ENCODE data around the gene AGPAT1. TPM values are rescaled to one million over a fixed set of nuclear protein-coding genes. Genes with fewer than 3 reads are reported as not detected.

The AGPAT1 gene
- total and polyA plus RNA-seq, 2 experiments from 2014 or later = 39.8 to 82.1 TPM

- TF ChIP-seq ZNF462 (CRISPR knock-in tag; IDR thresholded peaks at IDR 0.05) (no peak), NANOG (IDR thresholded peaks at IDR 0.05; ENCODE audit: borderline replicate concordance) (no peak), POLR2AphosphoS5 (IDR thresholded peaks at IDR 0.05; ENCODE audit: low read depth) (no peak), ZNF331 (CRISPR knock-in tag; IDR thresholded peaks at IDR 0.05; ENCODE audit: low read depth) (no peak), STAT1 (IDR thresholded peaks at IDR 0.05; ENCODE audit: unreplicated experiment) (no peak)
Measured at GRCh38 chr6:32216285-32216684, 40.4 kb upstream of the AGPAT1 start (continued).

- ATAC-seq (no peak), DNase-seq (ENCODE audit: low spot score) (no peak)
- Histone ChIP-seq H3K9me2 (ENCODE audit: insufficient read depth) (0 out of 2 replicates have a peak, but pooled peaks cover 3% of the 10 kb centered on the region), H4K20me1 (replicated peaks; ENCODE audit: insufficient read depth) (no peaks in the 10 kb centered on the region), H3K4me2 (no peak overlapping the region), H3K27ac (ENCODE audit: low read depth) (no peak overlapping the region), H3K4me3 (no peak overlapping the region), H3K79me2 (replicated peaks; ENCODE audit: insufficient read depth) (no peaks in the 10 kb centered on the region), H3K36me3 (ENCODE audit: insufficient read depth) (no peaks in the 10 kb centered on the region), H3F3A (replicated peaks; ENCODE audit: low read depth) (no peaks in the 10 kb centered on the region), H2AFZ (no peak overlapping the region), H3K4me1 (ENCODE audit: insufficient read depth) (no peaks in the 10 kb centered on the region), H3K27me3 (ENCODE audit: insufficient read depth) (no peaks in the 10 kb centered on the region)
- Mint-ChIP-seq H3K27ac (no peak overlapping the region), H3K27me3 (ENCODE audit: insufficient read depth, low read depth, poor library complexity) (peaks cover 6% of the 10 kb centered on the region), H3K9me3 (no peaks in the 10 kb centered on the region; the same call in 2 of the 3 replicates), H3K36me3 (ENCODE audit: low read depth) (no peaks in the 10 kb centered on the region), H3K4me1 (no peaks in the 10 kb centered on the region), H3K4me3 (no peak overlapping the region)
- TF ChIP-seq NANOG (IDR thresholded peaks at IDR 0.05; ENCODE audit: borderline replicate concordance) = no peak
- no peak for TF ChIP-seq ETS1 (IDR thresholded peaks at IDR 0.05)
Measured at GRCh38 chr6:32215617-32216016, 39.7 kb upstream of the AGPAT1 start.

Data from GM23338 (cell line).